H9 (cell line): ENCODE measurements around the gene PRR7. TPM values are rescaled to one million over a fixed set of nuclear protein-coding genes. Genes with fewer than 3 reads are reported as not detected.

Experiments used
- DNase-seq: peaks from one replicate; pipeline ENCODE4 v3.0.0-alpha.2; 2017
- H2AFZ ChIP-seq: one replicate; pipeline ENCODE4 v1.6.1; 2013; ENCODE audit warnings: mild to moderate bottlenecking, low read length, control low read depth, moderate library complexity
- H2AK5ac ChIP-seq: 2 replicates; pipeline ENCODE4 v1.6.1; 2013; ENCODE audit warnings: low read length, control low read depth, mixed read lengths; ENCODE audit not compliant: insufficient read length
- H2BK120ac ChIP-seq: one replicate; pipeline ENCODE4 v1.6.1; 2013; ENCODE audit warnings: low read depth, mild to moderate bottlenecking, low read length, control low read depth, inconsistent platforms; ENCODE audit not compliant: poor library complexity, severe bottlenecking
- H2BK12ac ChIP-seq: 2 replicates; pipeline ENCODE4 v1.6.1; 2013; ENCODE audit warnings: low read length, control low read depth, mixed read lengths, low read depth; ENCODE audit not compliant: insufficient read length
- H2BK15ac ChIP-seq: 2 replicates; pipeline ENCODE4 v1.6.1; 2013; ENCODE audit warnings: low read depth, low read length, control low read depth
- H2BK20ac ChIP-seq: one replicate; pipeline ENCODE4 v1.6.1; 2013; ENCODE audit warnings: low read depth, mild to moderate bottlenecking, low read length, control low read depth, inconsistent platforms; ENCODE audit not compliant: poor library complexity, severe bottlenecking
- H2BK5ac ChIP-seq: 2 replicates; pipeline ENCODE4 v1.6.1; 2013; ENCODE audit warnings: low read length, control low read depth, mixed read lengths; ENCODE audit not compliant: insufficient read length
- H3K14ac ChIP-seq: 2 replicates; pipeline ENCODE4 v1.6.1; 2013; ENCODE audit warnings: low read length, control low read depth; ENCODE audit not compliant: insufficient read depth
- H3K18ac ChIP-seq: 2 replicates; pipeline ENCODE4 v1.6.1; 2013; ENCODE audit warnings: low read depth, mild to moderate bottlenecking, mixed read lengths, low read length, control low read depth; ENCODE audit not compliant: insufficient read length
- H3K23ac ChIP-seq: 2 replicates; pipeline ENCODE4 v1.6.1; 2013; ENCODE audit warnings: low read length, control low read depth, mixed read lengths, low read depth; ENCODE audit not compliant: insufficient read length
- H3K23me2 ChIP-seq: 2 replicates; pipeline ENCODE4 v1.6.1; 2013; ENCODE audit warnings: low read depth, mild to moderate bottlenecking, mixed read lengths, low read length, control low read depth; ENCODE audit not compliant: insufficient read length, poor library complexity, severe bottlenecking
- H3K27ac ChIP-seq: 2 replicates; pipeline ENCODE4 v1.5.1; 2013; ENCODE audit warnings: low read length, control low read depth, mixed read lengths, low read depth; ENCODE audit not compliant: insufficient read length
- H3K27me3 ChIP-seq: 2 replicates; pipeline ENCODE4 v1.6.1; 2013; ENCODE audit warnings: low read length, control low read depth, inconsistent platforms; ENCODE audit not compliant: insufficient read depth
- H3K4ac ChIP-seq: 2 replicates; pipeline ENCODE4 v1.6.1; 2013; ENCODE audit warnings: low read depth, mild to moderate bottlenecking, control low read depth, inconsistent platforms, low read length, moderate library complexity
- H3K4me1 ChIP-seq: 2 replicates; pipeline ENCODE4 v1.6.1; 2013; ENCODE audit warnings: low read length, control low read depth, inconsistent platforms; ENCODE audit not compliant: insufficient read depth
- H3K4me2 ChIP-seq: 2 replicates; pipeline ENCODE4 v1.6.1; 2013; ENCODE audit warnings: low read length, control low read depth, mixed read lengths; ENCODE audit not compliant: insufficient read length, insufficient read depth
- H3K56ac ChIP-seq: 2 replicates; pipeline ENCODE4 v1.6.1; 2013; ENCODE audit warnings: low read depth, mild to moderate bottlenecking, mixed read lengths, low read length, control low read depth; ENCODE audit not compliant: insufficient read length
- H3K79me1 ChIP-seq: 2 replicates; pipeline ENCODE4 v1.6.1; 2013; ENCODE audit warnings: low read depth, mild to moderate bottlenecking, moderate library complexity, low read length, control low read depth, inconsistent platforms; ENCODE audit not compliant: insufficient read depth, poor library complexity, severe bottlenecking
- H3K79me2 ChIP-seq: 2 replicates; pipeline ENCODE4 v1.6.1; 2013; ENCODE audit warnings: low read length, control low read depth, inconsistent platforms; ENCODE audit not compliant: insufficient read depth
- H3K9ac ChIP-seq: 2 replicates; pipeline ENCODE4 v1.6.1; 2013; ENCODE audit warnings: low read length, control low read depth, mixed read lengths; ENCODE audit not compliant: insufficient read length; ENCODE audit errors: extremely low read depth
- H3K9me3 ChIP-seq: one replicate; pipeline ENCODE4 v1.6.1; 2013; ENCODE audit warnings: low read depth, low read length, inconsistent platforms; ENCODE audit not compliant: control insufficient read depth
- H3T11ph ChIP-seq: one replicate; pipeline ENCODE4 v1.6.1; 2013; ENCODE audit warnings: mild to moderate bottlenecking, low read length, control low read depth, inconsistent platforms
- H4K20me1 ChIP-seq: one replicate; pipeline ENCODE4 v1.6.1; 2013; ENCODE audit not compliant: control insufficient read depth, insufficient read length, insufficient read depth
- H4K5ac ChIP-seq: 2 replicates; pipeline ENCODE4 v1.6.1; 2013; ENCODE audit warnings: low read depth, mild to moderate bottlenecking, mixed read lengths, low read length, control low read depth; ENCODE audit not compliant: insufficient read length
- H4K8ac ChIP-seq: replicated peaks from 2 replicates; pipeline ENCODE4 v1.6.1; 2013; ENCODE audit warnings: low read length, control low read depth, mixed read lengths, low read depth; ENCODE audit not compliant: insufficient read length
- H4K91ac ChIP-seq: 2 replicates; pipeline ENCODE4 v1.6.1; 2013; ENCODE audit warnings: low read depth, mild to moderate bottlenecking, moderate library complexity, mixed read lengths, low read length, control low read depth; ENCODE audit not compliant: insufficient read length
- H3K27ac Mint-ChIP-seq, 3 experiments: 2 replicates in 2 of 3; 3 replicates in 1 of 3; pipeline ENCODE4 v1.8.0; 2020 to 2021; ENCODE audit warnings: mixed read lengths in 3 of 3, mild to moderate bottlenecking in 1 of 3, moderate library complexity in 1 of 3
- H3K27me3 Mint-ChIP-seq: 2 replicates; pipeline ENCODE4 v1.8.0; 2021; ENCODE audit warnings: low read depth, mild to moderate bottlenecking, moderate library complexity, mixed read lengths
- H3K36me3 Mint-ChIP-seq, 3 experiments: 2 replicates in 2 of 3; 3 replicates in 1 of 3; pipeline ENCODE4 v1.8.0; 2020 to 2021; ENCODE audit warnings: low read depth in 3 of 3, mixed read lengths in 3 of 3; ENCODE audit not compliant: insufficient read depth in 1 of 3
- H3K4me1 Mint-ChIP-seq, 2 experiments: 2 replicates each; pipeline ENCODE4 v1.8.0; 2020; ENCODE audit warnings: mixed read lengths in 2 of 2
- H3K4me3 Mint-ChIP-seq, 2 experiments: 2 replicates in 1 of 2; 3 replicates in 1 of 2; pipeline ENCODE4 v1.8.0; 2020 to 2021; ENCODE audit warnings: mild to moderate bottlenecking in 2 of 2, mixed read lengths in 2 of 2, moderate library complexity in 1 of 2
- H3K9me3 Mint-ChIP-seq, 2 experiments: 2 replicates in 1 of 2; 3 replicates in 1 of 2; pipeline ENCODE4 v1.8.0; 2020; ENCODE audit warnings: mild to moderate bottlenecking in 2 of 2, mixed read lengths in 2 of 2, moderate library complexity in 1 of 2
- CTCF ChIP-seq: fragments of 200-600 bp; sonication (generic); conservative IDR thresholded peaks from 3 replicates; pipeline ENCODE4 v1.8.0; 2021; ENCODE audit warnings: antibody characterized with exemption, mild to moderate bottlenecking
- WGBS: extraction: QIAGEN DNeasy Blood & Tissue Kit; methylation state at CpG from one replicate; pipeline ENCODE4 v1.1.7; 2013; ENCODE audit warnings: missing lambda C conversion rate, low lambda C conversion rate, mixed read lengths; ENCODE audit not compliant: insufficient read length; ENCODE audit errors: extremely low coverage; 5-methylcytosine and 5-hydroxymethylcytosine counted together
- total RNA-seq: library from RNA; stranded (reverse); gene quantifications from 2 replicates; pipeline ENCODE4 v1.2.1, GENCODE V29; 2021

The PRR7 gene
- total RNA-seq, 1 experiment from 2014 or later, result 9.6 TPM

- WGBS, result no CpG with 5 or more reads among the region's 15 CpGs
- H2BK20ac ChIP-seq, result no peak overlapping the region
Observed at GRCh38 chr5:177487975-177488374, 41.4 kb downstream of the PRR7 start.

More at GRCh38 chr5:177487975-177488374, 41.4 kb downstream of the PRR7 start:
- no peak for DNase-seq
- H3K4me1 ChIP-seq, result no peaks in the 10 kb centered on the region; the same call in 1 of the 2 replicates
- no peak overlapping the region for H2BK12ac ChIP-seq
- H2AFZ ChIP-seq, result no peak overlapping the region
- H3K27me3 ChIP-seq, result no peaks in the 10 kb centered on the region
- H3K79me2 ChIP-seq, result no peaks in the 10 kb centered on the region
- no peak overlapping the region for H3K18ac ChIP-seq
- no peaks in the 10 kb centered on the region; the same call in none of the 2 replicates for H3K27me3 Mint-ChIP-seq
- no peak overlapping the region for H3K27ac ChIP-seq
- no peak overlapping the region for H3K4me3 Mint-ChIP-seq
- H3K23me2 ChIP-seq, result no peaks in the 10 kb centered on the region
- no peak overlapping the region for H3K23ac ChIP-seq
- no peaks in the 10 kb centered on the region; a peak in 1 of 5 replicates for H3K9me3 Mint-ChIP-seq
- peak; percentile 26; the same call in 2 of the 3 replicates for TF ChIP-seq CTCF
- no peak overlapping the region for H3K4me2 ChIP-seq
- no peak overlapping the region for H3K56ac ChIP-seq
- no peak overlapping the region for H2BK120ac ChIP-seq
- H2AK5ac ChIP-seq, result no peak overlapping the region
- H3K36me3 Mint-ChIP-seq, result peaks cover 46 to 87% (median 82%) of the 10 kb centered on the region in 3 experiments
- H4K8ac ChIP-seq, result no peak overlapping the region
- H3K4me1 Mint-ChIP-seq, result peaks cover 8 to 16% of the 10 kb centered on the region in 2 experiments
- no peak overlapping the region for H4K91ac ChIP-seq
- no peak overlapping the region for H2BK15ac ChIP-seq
- H3K27ac Mint-ChIP-seq, result peak overlapping the region in 1 of 3 experiments; percentile 58; a peak in 1 of 7 replicates
- H3K9ac ChIP-seq, result no peak overlapping the region
- no peak overlapping the region for H2BK5ac ChIP-seq
- no peak overlapping the region for H3K4ac ChIP-seq
- H4K20me1 ChIP-seq, result no peaks in the 10 kb centered on the region
- no peak overlapping the region for H3K14ac ChIP-seq
- H3K79me1 ChIP-seq, result no peaks in the 10 kb centered on the region
- no peak overlapping the region for H4K5ac ChIP-seq
- no peak overlapping the region for H3T11ph ChIP-seq
- no peaks in the 10 kb centered on the region for H3K9me3 ChIP-seq
